ENCODE data around the gene DOK3.

- no peak for TF ChIP-seq EZH2 (IDR thresholded peaks at IDR 0.05; ENCODE audit: borderline replicate concordance, low read length)
- TF ChIP-seq CTCF (IDR thresholded peaks at IDR 0.05; ENCODE audit: low read length) = no peak
Measured at GRCh38 chr5:177505075-177505474, 4.6 kb downstream of the DOK3 start.

All from OCI-LY1 (cell line).